SW480 (cell line): ENCODE data around the gene OSBPL7.

Source experiments
- DNase-seq: peaks from one replicate; pipeline ENCODE4 v3.0.0-alpha.2; 2016; ENCODE audit warnings: low spot score

OSBPL7 gene

DNA sequence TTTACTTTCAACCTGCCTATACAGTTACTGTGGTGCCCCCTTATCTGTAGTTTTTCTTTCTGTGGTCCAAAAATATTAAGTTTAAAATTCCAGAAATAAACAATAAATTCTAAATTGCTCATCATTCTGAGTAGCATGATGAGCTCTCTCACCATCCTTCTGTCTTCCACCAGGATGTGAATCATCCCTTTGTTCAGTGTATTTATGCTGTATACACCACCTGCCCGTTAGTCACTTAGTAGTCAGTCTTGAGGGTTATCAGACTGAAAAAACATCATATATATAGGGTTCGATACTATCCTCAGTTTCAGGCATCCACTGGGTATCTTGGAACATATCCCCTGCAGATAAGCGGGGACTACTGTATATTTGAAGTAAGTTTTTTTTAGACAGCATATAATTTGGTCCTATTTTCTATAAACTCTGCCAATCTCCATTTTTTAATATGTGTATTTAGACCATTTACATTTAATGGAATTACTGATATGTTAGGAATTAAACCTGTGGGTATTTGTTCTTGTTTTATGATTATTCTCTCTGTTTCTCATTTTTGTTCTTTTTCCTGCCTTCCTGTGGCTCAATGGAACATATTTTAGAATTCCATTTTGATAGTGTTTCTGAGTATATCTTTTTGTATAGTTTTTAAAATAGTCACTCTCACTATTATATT lies 57.5 kb downstream of the OSBPL7 start:
- no peak for DNase-seq

GRCh38 chr17:47762728-47763127 lies 58.9 kb downstream of the OSBPL7 start:
- DNase-seq: no peak

DNA sequence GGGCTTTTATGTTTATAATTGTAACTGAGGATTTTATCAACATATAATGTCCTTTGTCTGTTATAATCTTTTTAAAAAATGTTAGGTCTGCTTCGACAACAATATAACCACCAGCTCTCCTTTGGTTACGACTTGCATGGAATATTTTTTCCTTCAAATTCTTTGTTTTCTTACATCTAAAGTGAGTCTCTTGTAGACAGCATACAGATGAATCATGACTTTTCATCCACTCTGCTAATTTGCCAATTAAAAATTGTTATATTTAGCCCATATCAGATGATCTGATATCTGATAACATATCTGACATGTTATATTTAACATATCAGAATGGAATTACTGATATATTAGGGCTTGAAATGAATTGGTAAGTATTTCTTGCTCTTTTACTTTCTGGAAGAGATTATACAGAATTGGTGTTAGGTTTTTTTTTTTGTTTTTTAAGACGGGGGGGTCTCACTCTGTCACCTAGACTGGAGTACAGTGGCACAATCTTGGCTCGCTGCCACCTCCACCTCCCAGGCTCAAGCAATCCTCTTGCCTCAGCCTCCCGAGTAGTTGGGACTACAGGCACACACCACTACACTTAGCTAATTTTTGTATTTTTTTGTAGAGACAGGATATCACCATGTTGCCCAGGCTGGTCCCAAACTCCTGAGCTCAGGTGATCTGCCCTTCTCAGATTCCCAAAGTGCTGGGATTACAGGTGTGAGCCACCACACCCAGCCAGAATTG lies 61.0 kb downstream of the OSBPL7 start:
- DNase-seq: no peak

GRCh38 chr17:47757386-47757785 lies 64.2 kb downstream of the OSBPL7 start:
- DNase-seq: no peak
